Measurements from ENCODE around the gene TBC1D16.

The TBC1D16 gene

DNA sequence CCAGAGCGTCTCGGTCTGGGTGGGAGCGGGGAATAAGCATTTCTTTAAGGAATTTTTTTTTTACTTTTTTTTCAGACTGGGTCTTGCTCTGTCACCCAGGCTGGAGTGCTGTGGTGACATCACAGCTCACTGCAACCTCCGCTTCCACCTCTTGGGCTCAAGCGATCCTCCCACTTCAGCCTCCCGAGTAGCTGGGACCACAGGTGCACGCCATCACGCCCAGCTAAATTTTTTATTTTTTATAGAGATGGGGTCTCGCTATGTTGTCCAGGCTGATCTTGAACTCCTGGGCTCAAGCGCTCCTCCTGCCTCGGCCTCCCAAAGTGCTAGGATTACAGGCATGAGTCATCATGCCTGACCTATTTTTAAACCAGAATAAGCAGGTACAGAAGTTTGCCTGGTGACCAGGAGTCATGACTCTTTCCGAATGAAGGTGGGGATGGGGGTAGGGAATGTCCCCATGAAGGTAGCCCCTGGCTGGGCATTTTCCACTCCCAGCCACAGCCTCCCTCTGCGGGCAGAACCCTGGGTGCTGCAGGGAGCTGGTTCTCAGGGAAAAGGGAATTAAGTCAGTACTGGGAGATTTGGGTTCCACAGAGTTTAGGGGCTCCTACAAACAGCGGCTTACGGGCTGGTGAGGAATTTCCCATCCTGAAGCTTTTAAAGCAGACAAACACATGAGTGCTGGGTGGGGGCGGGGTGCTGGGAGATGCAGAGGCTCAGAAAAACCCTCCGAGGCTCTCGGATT, 48.3 kb downstream of the TBC1D16 start:
- DNase-seq: no peak

GRCh38 chr17:79986411-79987186, 49.1 kb downstream of the TBC1D16 start:
- no peak for DNase-seq

- no peak for DNase-seq
Observed at GRCh38 chr17:79985943-79986391, 49.7 kb downstream of the TBC1D16 start.

DNA sequence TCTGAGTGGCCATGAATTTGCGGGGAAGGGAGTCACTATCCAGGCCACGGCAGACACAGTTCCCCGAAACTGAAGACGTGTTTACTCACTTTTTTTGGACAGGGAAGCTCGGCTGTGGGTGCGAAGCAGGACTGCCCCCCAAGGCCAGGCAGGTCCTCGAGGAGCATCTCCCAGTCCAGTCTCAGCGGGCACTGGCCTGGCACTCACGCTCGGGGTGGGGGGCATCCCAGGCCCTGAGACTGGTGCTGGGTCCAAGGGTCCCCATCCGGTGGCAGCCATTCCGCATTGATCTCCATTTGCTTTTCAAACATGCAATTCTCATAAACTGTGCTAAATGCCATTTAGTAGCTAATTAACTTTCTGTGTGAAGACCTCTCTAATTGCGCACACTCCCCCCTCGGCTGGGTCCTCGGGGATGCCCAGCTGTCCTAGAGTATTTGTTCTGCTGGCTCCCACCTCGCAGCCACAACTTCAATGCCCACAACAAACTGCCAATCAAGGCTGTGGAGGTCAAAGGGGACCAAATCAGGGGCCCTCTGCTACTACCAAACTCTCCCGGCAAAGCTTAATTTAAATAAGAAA, 50.2 kb downstream of the TBC1D16 start:
- no peak for DNase-seq

DNA sequence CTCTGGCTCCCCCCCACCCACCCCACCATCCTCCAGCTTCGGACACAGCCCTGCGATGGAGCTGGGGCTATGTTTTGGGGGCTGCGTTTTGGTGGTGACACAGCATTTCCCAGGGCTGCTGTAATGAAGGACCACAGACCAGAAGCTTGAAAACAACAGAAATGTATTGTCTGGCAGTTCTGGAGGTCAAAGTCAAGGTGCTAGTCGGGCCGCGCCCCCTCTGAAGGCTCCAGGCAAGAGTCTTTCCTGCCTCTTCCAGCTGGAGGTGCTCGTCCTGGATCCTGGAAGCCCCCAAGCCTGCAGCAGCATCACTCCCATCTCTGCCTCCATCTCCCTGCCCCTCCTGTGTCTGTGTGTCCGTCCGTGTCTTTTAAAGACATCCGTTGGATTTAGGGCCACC, 50.8 kb downstream of the TBC1D16 start:
- DNase-seq: no peak

DNA sequence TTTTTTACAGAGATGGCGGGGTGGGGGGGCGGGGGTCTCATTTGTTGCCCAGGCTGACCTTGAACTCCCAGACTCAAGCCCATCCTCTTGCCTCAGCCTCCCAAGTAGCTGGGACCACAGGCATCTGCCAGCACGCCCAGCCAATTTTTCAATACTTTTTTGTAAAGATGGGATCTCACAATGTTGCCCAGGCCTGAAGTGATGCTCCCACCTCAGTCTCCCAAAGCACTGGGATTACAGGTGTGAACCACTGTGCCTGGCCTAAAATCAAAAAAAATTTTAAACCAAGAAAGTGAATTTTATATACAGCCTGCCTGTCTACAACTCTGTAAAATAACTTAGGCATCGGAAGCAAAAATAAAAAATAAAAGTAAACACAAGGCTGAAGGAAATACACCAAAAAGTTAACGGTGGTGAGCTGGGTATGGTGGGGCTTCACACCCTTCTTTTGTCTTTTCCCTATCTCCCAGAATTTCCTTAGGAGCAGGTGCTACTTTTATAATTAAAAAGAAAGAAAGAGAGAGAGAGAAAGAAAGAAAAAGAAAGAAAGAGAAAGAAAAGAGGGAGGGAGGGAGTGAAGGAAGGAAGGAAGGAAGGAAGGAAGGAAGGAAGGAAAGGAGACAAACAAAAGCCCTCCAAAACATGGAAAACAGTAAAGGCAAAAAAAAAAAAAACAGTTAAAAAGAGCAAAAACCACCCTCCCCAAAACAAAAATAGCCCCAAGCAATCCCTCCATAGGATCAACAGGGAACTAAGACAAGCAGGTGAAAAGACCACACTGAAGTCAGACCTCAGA, 51.4 kb downstream of the TBC1D16 start:
- no peak for DNase-seq

DNA sequence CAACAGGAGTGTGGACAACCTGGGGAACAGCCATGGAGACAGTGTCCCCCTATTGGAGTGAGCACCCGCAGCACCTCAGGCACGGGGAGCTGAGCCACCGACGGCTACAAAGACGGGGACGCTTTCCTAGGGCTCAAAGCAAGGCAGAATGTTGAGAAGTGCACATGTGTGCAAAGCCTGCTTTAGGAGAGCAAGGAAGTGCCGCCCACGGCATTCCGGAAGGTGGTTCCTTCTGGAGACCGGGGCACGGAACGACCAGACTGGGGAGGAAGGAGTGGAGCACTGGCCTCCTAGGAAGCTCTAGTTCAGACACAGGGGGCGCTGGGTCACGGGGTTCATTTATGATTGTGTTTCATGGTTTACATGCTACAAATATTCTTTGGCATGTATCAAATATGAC, 52.2 kb downstream of the TBC1D16 start:
- DNase-seq: no peak

DNA sequence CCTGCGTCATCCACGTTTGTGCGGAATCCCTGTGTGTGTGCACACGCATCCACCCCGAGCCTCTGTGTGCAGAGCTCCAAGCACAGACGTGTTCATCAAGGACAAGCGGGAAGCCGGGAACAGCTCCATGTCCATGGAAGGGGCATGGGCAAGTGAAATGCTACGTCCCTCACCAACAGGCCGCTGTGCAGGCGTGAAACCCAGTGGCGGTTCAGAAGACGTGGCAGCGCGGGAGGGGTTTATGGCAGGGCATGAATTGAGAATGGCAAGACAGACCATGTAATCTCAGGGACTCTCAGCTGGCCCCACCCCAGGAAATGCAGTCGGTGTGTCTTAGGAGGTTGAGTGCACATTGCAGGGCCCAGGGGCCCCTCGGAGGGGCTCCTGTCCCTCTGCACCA, 52.7 kb downstream of the TBC1D16 start:
- DNase-seq: no peak

- DNase-seq: no peak
Observed at GRCh38 chr17:79981661-79982101, 54.0 kb downstream of the TBC1D16 start.

DNA sequence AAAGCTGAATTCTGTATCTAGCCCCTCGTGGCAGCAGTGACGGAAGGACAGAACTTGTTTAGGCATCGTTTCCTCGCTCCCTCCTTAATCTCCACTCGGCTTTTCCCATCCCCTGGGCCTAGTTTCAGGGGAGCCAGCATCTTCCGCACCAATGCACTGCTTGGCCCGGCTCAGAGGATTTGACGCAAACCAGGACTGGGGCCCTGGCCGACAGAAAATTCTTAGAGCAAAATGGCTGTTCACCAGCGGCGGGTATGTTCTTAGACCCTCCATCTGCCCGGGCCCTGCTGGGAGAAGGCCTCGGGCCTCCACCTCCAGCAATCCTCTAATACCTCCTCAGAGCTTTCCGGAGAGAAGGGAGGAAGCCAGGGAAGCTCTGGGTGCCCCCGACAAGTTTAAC, 54.6 kb downstream of the TBC1D16 start:
- DNase-seq: no peak

GRCh38 chr17:79980246-79981043, 55.2 kb downstream of the TBC1D16 start:
- no peak for DNase-seq

DNA sequence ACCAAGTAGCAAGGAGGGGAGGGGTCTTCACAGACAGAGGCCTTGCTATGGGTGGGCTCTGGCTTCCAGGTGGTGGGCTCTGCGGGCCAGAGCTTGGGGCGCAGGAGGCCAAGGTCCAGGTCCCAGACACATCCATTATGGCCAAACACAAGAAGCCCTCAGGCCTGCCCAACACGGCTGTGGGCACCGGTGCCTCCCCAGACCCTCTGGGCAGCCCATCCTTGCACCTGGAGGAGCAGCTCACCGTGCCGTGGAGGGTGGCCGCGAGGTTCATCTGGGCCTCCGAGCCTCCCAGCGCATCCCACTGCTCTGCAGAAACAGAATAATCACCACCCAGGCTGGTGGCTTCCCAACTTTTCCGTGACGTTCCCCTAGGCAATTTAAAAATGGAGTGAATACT, 55.9 kb downstream of the TBC1D16 start:
- DNase-seq: no peak

GRCh38 chr17:79979221-79979741, 56.4 kb downstream of the TBC1D16 start:
- no peak for DNase-seq

- no peak for DNase-seq
Observed at GRCh38 chr17:79978548-79978855, 57.2 kb downstream of the TBC1D16 start.

- DNase-seq: no peak
Observed at GRCh38 chr17:79977708-79978547, 57.7 kb downstream of the TBC1D16 start.

DNA sequence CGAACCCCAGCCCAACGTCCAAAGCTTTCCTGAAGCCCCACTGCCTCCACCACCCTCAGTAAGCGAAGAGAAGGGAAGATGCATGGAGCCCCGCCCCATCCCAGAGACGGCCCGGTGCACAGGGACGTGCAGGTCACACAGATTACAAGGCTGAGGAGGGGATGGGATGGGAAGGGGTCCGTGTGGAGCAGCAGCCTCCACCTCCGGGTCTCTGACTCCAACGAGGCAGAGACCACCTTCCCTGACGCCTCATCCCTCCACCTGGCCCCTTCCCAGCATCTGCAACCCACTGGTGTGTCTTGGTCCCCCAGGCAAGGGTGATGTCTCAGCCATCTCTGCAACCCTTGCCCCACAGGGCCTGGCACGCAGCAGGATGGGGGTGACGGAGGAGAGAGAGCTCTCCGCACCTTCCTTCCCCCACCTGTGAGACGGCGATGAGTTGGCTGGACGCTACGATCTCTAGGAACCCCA, 58.5 kb downstream of the TBC1D16 start:
- DNase-seq: no peak

DNA sequence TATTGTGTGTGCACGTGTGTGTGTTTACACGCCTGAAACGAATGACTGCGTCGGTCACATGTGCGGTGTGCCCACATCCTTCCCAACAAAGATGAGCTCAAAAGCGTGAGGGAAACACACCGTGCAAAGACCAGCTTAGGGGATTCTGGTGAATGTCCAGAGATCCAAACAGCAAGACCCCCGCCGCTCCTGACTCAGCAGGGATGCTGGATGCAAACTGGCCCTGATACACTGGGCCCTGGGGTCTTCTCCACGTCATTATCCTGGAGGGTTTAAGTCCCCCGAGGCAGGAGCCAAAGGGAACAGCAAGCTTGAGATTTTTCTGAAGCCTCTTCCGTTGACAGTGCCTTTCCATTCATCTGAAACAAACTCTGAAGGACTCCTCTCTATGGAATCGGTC, 59.2 kb downstream of the TBC1D16 start:
- DNase-seq: no peak

DNA sequence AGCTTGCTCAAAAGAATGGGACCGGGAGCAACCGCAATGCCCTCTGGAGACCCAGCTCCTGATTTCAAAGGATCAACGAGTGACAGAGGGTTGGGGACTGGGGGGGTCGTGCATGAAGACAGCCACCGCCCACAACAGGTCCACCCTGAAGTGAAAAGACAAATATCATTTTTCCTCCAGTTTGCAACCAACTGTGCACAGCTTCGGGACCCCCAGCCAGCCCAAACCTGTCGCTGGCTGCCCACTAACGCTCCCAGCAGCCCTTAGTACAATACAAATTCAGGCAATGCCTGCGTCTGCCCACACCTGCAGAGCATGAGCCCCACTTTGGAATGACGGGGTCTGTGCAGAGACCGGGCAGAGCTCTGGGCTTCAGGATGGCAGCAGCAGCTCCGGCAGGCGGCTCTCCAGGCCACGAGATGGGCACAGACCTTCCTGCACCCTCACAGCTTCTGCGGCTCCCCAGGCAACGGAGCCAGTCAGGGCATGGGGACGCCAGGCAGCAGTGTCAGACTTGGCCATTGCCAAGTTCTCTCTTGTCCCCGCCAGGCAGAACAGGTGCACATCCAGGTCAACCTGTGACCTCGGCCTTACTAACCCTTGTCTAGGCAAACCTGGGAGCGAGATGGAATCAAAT, 60.1 kb downstream of the TBC1D16 start:
- no peak for DNase-seq

DNA sequence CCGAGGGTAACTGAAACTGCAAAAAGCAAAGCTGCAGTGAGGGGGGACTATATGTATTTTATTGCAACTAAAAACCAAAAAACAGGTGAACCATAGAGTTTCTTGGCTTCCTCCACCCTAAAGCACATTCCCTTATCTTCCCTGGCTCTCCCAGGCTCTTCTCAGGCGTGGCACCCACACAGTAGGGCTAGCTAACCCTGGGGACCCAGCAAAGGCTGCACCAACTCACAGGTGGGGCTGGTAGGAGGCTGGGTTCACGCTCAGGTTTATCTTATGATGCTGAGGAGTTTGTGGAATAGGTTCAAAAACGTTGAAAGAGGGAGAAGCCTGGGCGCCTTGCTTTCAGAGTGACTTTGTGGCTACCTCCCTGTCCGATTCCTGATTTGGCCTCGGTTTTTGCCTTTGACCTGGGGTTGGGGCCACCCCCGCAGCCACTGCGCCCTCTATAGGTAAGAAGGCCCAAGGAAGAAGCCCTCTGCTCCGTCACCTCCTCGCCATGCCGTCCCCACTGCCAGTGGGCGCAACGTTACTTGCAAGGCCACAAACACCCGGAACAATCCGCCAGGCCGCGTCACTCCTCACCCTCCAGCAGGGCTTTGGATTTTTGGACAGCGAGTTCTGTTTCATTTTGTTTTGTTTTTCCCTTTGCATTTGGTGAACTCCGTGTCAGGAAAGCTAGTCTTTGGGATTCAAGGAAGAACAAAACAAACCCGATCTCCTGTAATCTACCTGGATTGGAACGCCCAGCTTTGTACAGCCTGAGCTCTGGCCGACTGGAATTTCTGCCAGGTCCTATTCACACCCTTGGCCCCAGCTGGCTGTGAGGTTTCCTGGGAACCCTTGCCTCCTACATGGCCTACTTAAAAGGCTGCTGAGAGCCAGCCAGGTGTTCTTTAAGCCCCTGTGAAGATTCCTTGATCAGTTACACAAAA, 60.8 kb downstream of the TBC1D16 start:
- DNase-seq: no peak

Measured in NCI-H1048 (cell line).